Neural progenitor cell (in vitro differentiated cells): ENCODE results near the gene NEIL3. TPM values are rescaled to one million over a fixed set of nuclear protein-coding genes. Genes with fewer than 3 reads are reported as not detected.

Experiments
- DNase-seq: peaks from one replicate; pipeline ENCODE4 v3.0.0-alpha.2; 2016; ENCODE audit warnings: low spot score
- H2AFZ ChIP-seq: fragments of 200-600 bp; sonication (generic); replicated peaks from 2 replicates; pipeline ENCODE4 v1.6.1; 2016; ENCODE audit warnings: antibody characterized with exemption
- H3F3A ChIP-seq: fragments of 200-600 bp; sonication (generic); 2 replicates; pipeline ENCODE4 v1.6.1; 2016; ENCODE audit warnings: antibody characterized with exemption, low read depth
- H3K27ac ChIP-seq: fragments of 200-600 bp; sonication (generic); 2 replicates; pipeline ENCODE4 v1.5.1; 2016; ENCODE audit warnings: mild to moderate bottlenecking
- H3K27me3 ChIP-seq: fragments of 200-600 bp; sonication (generic); 2 replicates; pipeline ENCODE4 v1.6.1; 2016; ENCODE audit warnings: mild to moderate bottlenecking, moderate library complexity
- H3K36me3 ChIP-seq: fragments of 200-600 bp; sonication (generic); 2 replicates; pipeline ENCODE4 v1.5.1; 2016
- H3K4me1 ChIP-seq: fragments of 200-600 bp; sonication (generic); 2 replicates; pipeline ENCODE4 v1.6.1; 2016; ENCODE audit warnings: mixed run types
- H3K4me2 ChIP-seq: fragments of 200-600 bp; sonication (generic); 2 replicates; pipeline ENCODE4 v1.6.1; 2016
- H3K4me3 ChIP-seq: fragments of 200-600 bp; sonication (generic); 2 replicates; pipeline ENCODE4 v1.5.1; 2016
- H3K79me2 ChIP-seq: fragments of 200-600 bp; sonication (generic); 2 replicates; pipeline ENCODE4 v1.6.1; 2016; ENCODE audit warnings: low read depth
- H3K9ac ChIP-seq: fragments of 200-600 bp; sonication (generic); 2 replicates; pipeline ENCODE4 v1.6.1; 2016
- H3K9me3 ChIP-seq: fragments of 200-600 bp; sonication (generic); 2 replicates; pipeline ENCODE4 v1.5.1; 2016; ENCODE audit warnings: low read depth
- H4K20me1 ChIP-seq: fragments of 200-600 bp; sonication (generic); 2 replicates; pipeline ENCODE4 v1.6.1; 2016; ENCODE audit warnings: low read depth
- H3K27ac Mint-ChIP-seq: 3 replicates; pipeline ENCODE4 v1.8.0; 2021; ENCODE audit warnings: mixed read lengths
- H3K27me3 Mint-ChIP-seq: 2 replicates; pipeline ENCODE4 v1.8.0; 2022; ENCODE audit warnings: low read depth, mild to moderate bottlenecking, inconsistent platforms, moderate library complexity, mixed read lengths; ENCODE audit not compliant: insufficient read depth
- H3K36me3 Mint-ChIP-seq: 3 replicates; pipeline ENCODE4 v1.8.0; 2021; ENCODE audit warnings: mixed read lengths
- H3K4me1 Mint-ChIP-seq: 3 replicates; pipeline ENCODE4 v1.8.0; 2021; ENCODE audit warnings: mixed read lengths
- H3K4me3 Mint-ChIP-seq: 3 replicates; pipeline ENCODE4 v1.8.0; 2021; ENCODE audit warnings: mild to moderate bottlenecking, moderate library complexity, mixed read lengths
- H3K9me3 Mint-ChIP-seq: 3 replicates; pipeline ENCODE4 v1.8.0; 2020; ENCODE audit warnings: mixed read lengths
- EZH2 ChIP-seq: fragments of 200-600 bp; sonication (generic); IDR thresholded peaks from 2 replicates; pipeline ENCODE4 v1.6.1; 2017; ENCODE audit warnings: antibody characterized with exemption, mild to moderate bottlenecking, moderate library complexity
- EZH2phosphoT487 ChIP-seq: fragments of 200-600 bp; sonication (generic); IDR thresholded peaks from 2 replicates; pipeline ENCODE4 v1.6.1; 2017; ENCODE audit warnings: antibody characterized with exemption
- total RNA-seq: library from RNA; depleted of rRNA; stranded (reverse); fragments of >200 nt; gene quantifications from 2 replicates; pipeline ENCODE4 v1.2.3, GENCODE V29; 2015; ENCODE audit warnings: low replicate concordance
- TF ChIP-seq, protein P1 (sequence below): fragments of 200-600 bp; sonication (generic); IDR thresholded peaks from 2 replicates; pipeline ENCODE4 v1.5.1; 2017; ENCODE audit warnings: antibody characterized with exemption, mild to moderate bottlenecking

The NEIL3 gene
- total RNA-seq, 1 donor from 2014 or later, result 26.3 TPM

DNA sequence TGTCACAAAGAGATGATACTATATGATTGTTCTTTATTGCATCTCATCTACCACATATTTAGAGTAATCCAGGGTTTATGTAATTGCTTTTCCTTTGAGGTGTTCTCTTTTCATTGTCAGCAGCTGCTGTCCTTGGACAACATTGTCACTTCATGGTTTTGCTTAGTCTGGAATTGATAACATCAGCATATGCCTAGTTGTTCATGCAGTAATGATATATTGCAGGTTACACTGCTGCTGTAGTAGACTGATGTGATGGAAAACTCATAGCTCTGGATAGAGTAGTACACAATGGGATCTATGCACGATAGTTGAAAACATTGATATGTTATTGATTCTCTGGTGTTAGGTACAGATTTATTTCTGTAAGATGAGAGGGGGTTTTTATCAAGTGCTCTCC lies 13.7 kb downstream of the NEIL3 start:
- Histone ChIP-seq H2AFZ (no peak overlapping the region), H3K36me3 (peaks cover 6% of the 10 kb centered on the region), H3K4me1 (no peaks in the 10 kb centered on the region), H3F3A (no peaks in the 10 kb centered on the region), H4K20me1 (no peaks in the 10 kb centered on the region), H3K27ac (no peak overlapping the region), H3K27me3 (no peaks in the 10 kb centered on the region), H3K9ac (no peak overlapping the region), H3K4me2 (no peak overlapping the region), H3K9me3 (no peaks in the 10 kb centered on the region), H3K4me3 (no peak overlapping the region), H3K79me2 (peaks cover 49% of the 10 kb centered on the region)
- no peaks in the 10 kb centered on the region for H3K27me3 Mint-ChIP-seq
- no peaks in the 10 kb centered on the region for H3K4me1 Mint-ChIP-seq
- H3K4me3 Mint-ChIP-seq, result no peak overlapping the region
- peaks cover 18% of the 10 kb centered on the region for H3K9me3 Mint-ChIP-seq
- H3K27ac Mint-ChIP-seq, result no peak overlapping the region
- no peak for TF ChIP-seq EZH2phosphoT487
- TF ChIP-seq, protein P1, sequence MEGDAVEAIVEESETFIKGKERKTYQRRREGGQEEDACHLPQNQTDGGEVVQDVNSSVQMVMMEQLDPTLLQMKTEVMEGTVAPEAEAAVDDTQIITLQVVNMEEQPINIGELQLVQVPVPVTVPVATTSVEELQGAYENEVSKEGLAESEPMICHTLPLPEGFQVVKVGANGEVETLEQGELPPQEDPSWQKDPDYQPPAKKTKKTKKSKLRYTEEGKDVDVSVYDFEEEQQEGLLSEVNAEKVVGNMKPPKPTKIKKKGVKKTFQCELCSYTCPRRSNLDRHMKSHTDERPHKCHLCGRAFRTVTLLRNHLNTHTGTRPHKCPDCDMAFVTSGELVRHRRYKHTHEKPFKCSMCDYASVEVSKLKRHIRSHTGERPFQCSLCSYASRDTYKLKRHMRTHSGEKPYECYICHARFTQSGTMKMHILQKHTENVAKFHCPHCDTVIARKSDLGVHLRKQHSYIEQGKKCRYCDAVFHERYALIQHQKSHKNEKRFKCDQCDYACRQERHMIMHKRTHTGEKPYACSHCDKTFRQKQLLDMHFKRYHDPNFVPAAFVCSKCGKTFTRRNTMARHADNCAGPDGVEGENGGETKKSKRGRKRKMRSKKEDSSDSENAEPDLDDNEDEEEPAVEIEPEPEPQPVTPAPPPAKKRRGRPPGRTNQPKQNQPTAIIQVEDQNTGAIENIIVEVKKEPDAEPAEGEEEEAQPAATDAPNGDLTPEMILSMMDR, result no peak
- TF ChIP-seq EZH2, result no peak
- peaks cover 50% of the 10 kb centered on the region for H3K36me3 Mint-ChIP-seq
- DNase-seq, result no peak

- no peaks in the 10 kb centered on the region for H4K20me1 ChIP-seq
- H3K4me1 ChIP-seq, result no peaks in the 10 kb centered on the region
- H3F3A ChIP-seq, result no peaks in the 10 kb centered on the region
- H3K27ac Mint-ChIP-seq, result no peak overlapping the region
- H3K9me3 Mint-ChIP-seq, result peaks cover 38% of the 10 kb centered on the region
- H3K79me2 ChIP-seq, result peaks cover 26% of the 10 kb centered on the region
- no peak for DNase-seq
- H3K4me2 ChIP-seq, result no peak overlapping the region
- peaks cover 20% of the 10 kb centered on the region for H3K36me3 ChIP-seq
- H3K9me3 ChIP-seq, result peaks cover 6% of the 10 kb centered on the region
- H3K27me3 Mint-ChIP-seq, result no peaks in the 10 kb centered on the region
- H3K4me3 ChIP-seq, result no peak overlapping the region
- TF ChIP-seq EZH2, result no peak
- TF ChIP-seq, protein P1, result no peak
- TF ChIP-seq EZH2phosphoT487, result no peak
- H3K27ac ChIP-seq, result no peak overlapping the region
- H3K4me1 Mint-ChIP-seq, result no peaks in the 10 kb centered on the region
- H3K27me3 ChIP-seq, result no peaks in the 10 kb centered on the region
- H3K9ac ChIP-seq, result no peak overlapping the region
- no peak overlapping the region for H3K4me3 Mint-ChIP-seq
- H3K36me3 Mint-ChIP-seq, result peaks cover 46% of the 10 kb centered on the region
- H2AFZ ChIP-seq, result no peak overlapping the region
Measured at GRCh38 chr4:177332119-177332518, 22.4 kb downstream of the NEIL3 start.

- Histone ChIP-seq H3K27ac (no peak overlapping the region), H3K79me2 (no peaks in the 10 kb centered on the region), H3K4me3 (no peak overlapping the region), H2AFZ (no peak overlapping the region), H3F3A (no peaks in the 10 kb centered on the region), H3K4me2 (no peak overlapping the region), H3K36me3 (peaks cover 6% of the 10 kb centered on the region), H4K20me1 (no peaks in the 10 kb centered on the region), H3K9ac (no peak overlapping the region), H3K4me1 (no peaks in the 10 kb centered on the region), H3K9me3 (no peaks in the 10 kb centered on the region), H3K27me3 (no peaks in the 10 kb centered on the region)
- H3K9me3 Mint-ChIP-seq, result no peaks in the 10 kb centered on the region
- no peak overlapping the region for H3K27ac Mint-ChIP-seq
- DNase-seq, result no peak
- peaks cover 19% of the 10 kb centered on the region for H3K36me3 Mint-ChIP-seq
- H3K4me3 Mint-ChIP-seq, result no peak overlapping the region
- TF ChIP-seq, protein P1, result peak; percentile 63
- TF ChIP-seq EZH2, result no peak
- H3K27me3 Mint-ChIP-seq, result no peaks in the 10 kb centered on the region
- H3K4me1 Mint-ChIP-seq, result no peaks in the 10 kb centered on the region
Measured at GRCh38 chr4:177339477-177340374, 30.1 kb downstream of the NEIL3 start.
